NB4 (cell line): Measurements from ENCODE around the gene SLC26A9.

Source experiments
- DNase-seq: peaks from one replicate; pipeline ENCODE4 v3.0.0; 2010; ENCODE audit warnings: low read depth
- H3K4me3 ChIP-seq: one replicate; pipeline ENCODE4 v1.5.1; 2011; ENCODE audit warnings: mild to moderate bottlenecking, low read depth, low read length, moderate library complexity
- MAX ChIP-seq: IDR thresholded peaks from 2 replicates; pipeline ENCODE4 v1.6.1; 2011; ENCODE audit warnings: low read depth, low read length
- MYC ChIP-seq: IDR thresholded peaks from 2 replicates; pipeline ENCODE4 v1.6.1; 2011; ENCODE audit warnings: low read depth, low read length
- POLR2A ChIP-seq: IDR thresholded peaks from 2 replicates; pipeline ENCODE4 v1.6.1; 2011; ENCODE audit warnings: mild to moderate bottlenecking; ENCODE audit not compliant: insufficient read length; ENCODE audit errors: extremely low read depth
- TF ChIP-seq, protein P1 (sequence below): IDR thresholded peaks from one replicate; pipeline ENCODE4 v1.5.1; 2012; ENCODE audit warnings: low read depth, low read length

SLC26A9 gene

GRCh38 chr1:205918955-205919746, 24.1 kb downstream of the SLC26A9 start:
- H3K4me3 ChIP-seq: no peak overlapping the region
- TF ChIP-seq MAX: 0 out of 2 replicates have a peak, but pooled peaks have one; percentile 36
- TF ChIP-seq POLR2A: no peak
- 0 out of 2 replicates have a peak, but pooled peaks have one; percentile 26 for TF ChIP-seq MYC
- TF ChIP-seq, protein P1, sequence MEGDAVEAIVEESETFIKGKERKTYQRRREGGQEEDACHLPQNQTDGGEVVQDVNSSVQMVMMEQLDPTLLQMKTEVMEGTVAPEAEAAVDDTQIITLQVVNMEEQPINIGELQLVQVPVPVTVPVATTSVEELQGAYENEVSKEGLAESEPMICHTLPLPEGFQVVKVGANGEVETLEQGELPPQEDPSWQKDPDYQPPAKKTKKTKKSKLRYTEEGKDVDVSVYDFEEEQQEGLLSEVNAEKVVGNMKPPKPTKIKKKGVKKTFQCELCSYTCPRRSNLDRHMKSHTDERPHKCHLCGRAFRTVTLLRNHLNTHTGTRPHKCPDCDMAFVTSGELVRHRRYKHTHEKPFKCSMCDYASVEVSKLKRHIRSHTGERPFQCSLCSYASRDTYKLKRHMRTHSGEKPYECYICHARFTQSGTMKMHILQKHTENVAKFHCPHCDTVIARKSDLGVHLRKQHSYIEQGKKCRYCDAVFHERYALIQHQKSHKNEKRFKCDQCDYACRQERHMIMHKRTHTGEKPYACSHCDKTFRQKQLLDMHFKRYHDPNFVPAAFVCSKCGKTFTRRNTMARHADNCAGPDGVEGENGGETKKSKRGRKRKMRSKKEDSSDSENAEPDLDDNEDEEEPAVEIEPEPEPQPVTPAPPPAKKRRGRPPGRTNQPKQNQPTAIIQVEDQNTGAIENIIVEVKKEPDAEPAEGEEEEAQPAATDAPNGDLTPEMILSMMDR: peak; percentile 84
- DNase-seq: peak; percentile 82

- TF ChIP-seq MAX (no peak), POLR2A (no peak), MYC (no peak)
- TF ChIP-seq, protein P1: no peak
- no peak overlapping the region for H3K4me3 ChIP-seq
- no peak for DNase-seq
Observed at GRCh38 chr1:205917466-205918238, 25.6 kb downstream of the SLC26A9 start.

DNA sequence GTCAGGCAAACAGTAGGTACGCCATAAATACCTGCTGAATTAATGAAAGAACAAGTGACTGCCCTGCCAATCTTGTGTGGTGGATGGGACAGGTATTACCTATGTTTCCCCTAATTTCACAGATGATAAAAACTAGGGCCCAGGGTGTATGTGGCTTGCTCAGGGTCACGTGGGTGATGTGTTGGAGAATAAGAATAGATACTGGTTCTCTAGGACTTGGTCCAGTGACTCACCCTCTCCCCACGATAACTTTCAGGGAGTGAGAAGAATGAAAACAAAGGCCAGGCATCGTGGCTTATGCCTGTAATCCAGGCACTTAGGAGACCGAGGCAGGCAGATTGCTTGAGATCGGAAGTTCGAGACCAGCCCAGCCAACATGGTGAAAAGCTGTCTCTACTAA, 26.7 kb downstream of the SLC26A9 start:
- DNase-seq: no peak
- no peak for TF ChIP-seq MAX
- no peak for TF ChIP-seq MYC
- TF ChIP-seq, protein P1: no peak
- TF ChIP-seq POLR2A: no peak
- no peak overlapping the region for H3K4me3 ChIP-seq

GRCh38 chr1:205915354-205915990, 27.8 kb downstream of the SLC26A9 start:
- no peak overlapping the region for H3K4me3 ChIP-seq
- no peak for DNase-seq
- TF ChIP-seq, protein P1: no peak
- TF ChIP-seq MAX: no peak
- no peak for TF ChIP-seq POLR2A
- TF ChIP-seq MYC: no peak; the same call in 1 of the 2 replicates

DNA sequence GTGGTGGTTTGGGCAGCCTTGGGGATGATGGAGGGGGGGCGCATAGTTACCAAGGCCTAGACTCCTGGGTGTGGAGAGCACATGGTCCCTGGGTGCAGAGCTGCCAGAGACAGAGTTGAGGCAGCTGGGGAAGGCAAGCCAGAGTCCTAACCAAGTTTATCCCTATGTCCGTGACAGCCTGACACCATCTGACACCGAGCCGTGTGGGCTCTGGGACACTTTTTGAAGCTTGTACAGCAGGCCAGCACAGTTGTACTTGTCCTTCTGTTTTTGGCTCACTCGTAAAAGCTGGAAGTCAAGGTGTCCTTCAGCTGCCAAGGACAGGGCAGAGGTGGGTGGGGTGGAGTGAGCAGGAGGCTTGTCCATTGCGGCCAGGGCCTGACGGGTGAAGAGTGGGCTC, 28.5 kb downstream of the SLC26A9 start:
- no peak overlapping the region for H3K4me3 ChIP-seq
- TF ChIP-seq POLR2A (no peak), MYC (no peak), MAX (no peak)
- TF ChIP-seq, protein P1: no peak
- no peak for DNase-seq
